ENCODE measurements around the gene FYCO1.

DNA sequence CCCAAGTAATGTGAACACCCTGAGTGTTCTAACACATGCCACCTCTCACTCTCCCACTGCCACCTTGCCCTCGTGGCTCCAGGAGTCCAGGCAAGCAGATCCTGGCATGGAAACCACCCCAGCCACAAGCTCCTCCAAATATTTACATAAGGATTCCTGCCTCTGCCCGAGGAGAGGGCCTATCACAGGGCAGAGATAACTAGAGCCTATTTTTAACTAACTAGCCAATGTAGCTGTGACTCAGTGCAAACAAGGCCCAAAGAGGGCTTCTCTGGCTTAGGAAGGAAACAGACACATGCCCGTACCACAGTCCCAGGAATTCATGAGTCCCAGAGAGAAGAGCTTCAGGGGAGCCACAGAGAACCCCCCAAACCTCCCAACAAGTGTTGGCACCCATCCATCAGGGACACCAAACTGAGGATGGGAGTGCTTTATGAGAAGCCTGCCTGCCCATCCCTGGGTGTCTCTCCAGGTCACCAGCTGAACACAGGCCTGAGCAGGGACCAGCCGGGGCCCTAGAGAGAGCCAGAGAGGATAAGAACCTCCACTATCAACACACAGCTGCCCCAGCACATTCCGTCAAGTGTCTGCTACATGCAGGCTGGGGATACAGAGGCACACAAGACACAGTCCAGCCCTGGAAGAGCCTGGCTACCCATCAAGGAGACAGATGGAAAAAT, 9.2 kb downstream of the FYCO1 start:
- TF ChIP-seq EZH2 (IDR thresholded peaks at IDR 0.05) (no peak), POLR2AphosphoS5 (IDR thresholded peaks at IDR 0.05; ENCODE audit: borderline replicate concordance, low read depth, low read length) (no peak), FOXP2 (optimal IDR thresholded peaks at IDR 0.05; ENCODE audit: control extremely low read depth, extremely low read length, insufficient read depth) (no peak)

Measured in SK-N-MC (cell line).